Heart right ventricle (tissue), 16 donors: ENCODE data around the gene TIMM44. TPM values are rescaled to one million over a fixed set of nuclear protein-coding genes. Genes with fewer than 3 reads are reported as not detected.
"Not testable (repeated sequence)": the region's sequence is repeated elsewhere in the genome, so short reads cannot be mapped to it uniquely, and the experiment has no call there.

ENCODE experiments used
- ATAC-seq, 8 donors: fragments of 200-7000 bp; cut with Tn5 transposase; one replicate each; pipeline ENCODE4 v1.9.1; 2020; ENCODE audit warnings: mild to moderate bottlenecking in 8 of 8, moderate library complexity in 8 of 8, moderate number of reproducible peaks in 1 of 8
- DNase-seq, 2 donors: peaks; one replicate each; pipeline ENCODE4 v3.0.0-alpha.2; 2020
- H3K27ac ChIP-seq, 10 donors: fragments of 200-600 bp; sonication (generic) in 2 of 10; one replicate each; pipeline versions ENCODE4 v1.5.0 to v1.8.0; 2020 to 2022; ENCODE audit warnings: mild to moderate bottlenecking in 3 of 10
- H3K27me3 ChIP-seq, 7 donors: fragments of 200-600 bp; one replicate each; pipeline ENCODE4 v1.8.0; 2021 to 2022; ENCODE audit warnings: mild to moderate bottlenecking in 2 of 7
- H3K36me3 ChIP-seq, 9 donors: fragments of 200-600 bp; sonication (generic) in 1 of 9; one replicate each; pipeline versions ENCODE4 v1.5.0 to v1.8.0; 2020 to 2022; ENCODE audit warnings: mild to moderate bottlenecking in 2 of 9
- H3K4me1 ChIP-seq, 9 donors: fragments of 200-600 bp; sonication (generic) in 1 of 9; one replicate each; pipeline versions ENCODE4 v1.5.0 to v1.8.0; 2020 to 2022; ENCODE audit warnings: mild to moderate bottlenecking in 4 of 9
- H3K4me3 ChIP-seq, 10 donors: fragments of 200-600 bp; sonication (generic) in 2 of 10; one replicate each; pipeline versions ENCODE4 v1.5.0 to v1.8.0; 2020 to 2022; ENCODE audit warnings: mild to moderate bottlenecking in 7 of 10, moderate library complexity in 2 of 10
- H3K9me3 ChIP-seq, 11 donors: fragments of 200-600 bp in 10 of 11; sonication (generic) in 2 of 11; one replicate each; pipeline versions ENCODE4 v1.5.0 to v1.8.0; 2013 to 2022; ENCODE audit warnings: mild to moderate bottlenecking in 2 of 11, control low read depth in 1 of 11, moderate library complexity in 1 of 11
- CTCF ChIP-seq, 9 donors: fragments of 200-600 bp; sonication (generic) in 2 of 9; IDR thresholded peaks; one replicate each; pipeline versions ENCODE4 v1.5.0 to v1.8.0; 2021 to 2022; ENCODE audit warnings: antibody characterized with exemption in 9 of 9, mild to moderate bottlenecking in 5 of 9, moderate library complexity in 1 of 9
- WGBS, 2 donors: extraction: QIAGEN DNeasy Blood & Tissue Kit; methylation state at CpG; one replicate each; pipeline ENCODE4 v1.1.7; 2013; ENCODE audit warnings: inconsistent platforms in 1 of 2; 5-methylcytosine and 5-hydroxymethylcytosine counted together
- intact Hi-C, 10 donors: fragments of 100-400 bp; cut with DNase I; formaldehyde crosslinking; loops; one replicate each; pipeline versions ENCODE4 v1.11.1 to v1.14.2; 2022
- polyA plus RNA-seq, 2 donors: library from polyadenylated mRNA; stranded (reverse); fragments of 200-250 nt; gene quantifications; one replicate each; pipeline ENCODE4 v1.2.3, GENCODE V29; 2013
- total RNA-seq, 10 donors: library from RNA; stranded (reverse); fragmentation: NEBNext Ultra II Directional in 3 of 10; extraction: Animal tissue kit (Norgen Biotek cat#: 25700) in 3 of 10; gene quantifications; one replicate each; pipeline versions ENCODE4 v1.2.1 to v1.2.4, GENCODE V29; 2021 to 2023
- donor health status: Arrhythmogenic right ventricular cardiomyopathy.
- donor health status: ischemic (EF 13 %, LVEDD 7.1; RV severe dilation, severe dysfunction).
- donor health status: healthy with polysubstance abuse.
- donor health status: DM: no; HTN: yes; CAD: no.
- donor health status: DM: no; HTN: no; CAD: no.
- donor health status: ischemic (EF 25% LVEDD 6.9; RV normal size, moderate dysfunction).
- donor health status: ischemic (EF 25% LVEDD 5.7; RV mildly dilated, moderate dysfunction).
- donor health status: healthy.
- donor health status: DM: yes; HTN: yes; CAD: no.
- donor health status: Ischemic cardiomyopathy.
- donor health status: ischemic (EF 35%, LVEDD 5.7; RV mildly dilated, moderate dysfunction).
- donor health status: nonischemic (EF 11% LVEDD 7.7; RV severe dilation, severe dysfunction).
- donor health status: DM: yes; HTN: yes; CAD: no.
- donor health status: PGD.
- donor health status: ischemic (EF 29% LVEDD 5.4; RV normal size, mild dysfunction).
- donor health status: nonischemic (EF 23%, LVEDD 6.1; RV moderate dilation, normal function).

The TIMM44 gene
- total and polyA plus RNA-seq, 12 donors = 54.9 to 188 (median 73.1) TPM

GRCh38 chr19:7932930-7933300 lies 10.6 kb downstream of the TIMM44 start:
- H3K4me1 ChIP-seq = peaks cover 4 to 24% (median 16%) of the 10 kb centered on the region in 9 donors
- H3K9me3 ChIP-seq = no peaks in the 10 kb centered on the region
- H3K4me3 ChIP-seq = no peak overlapping the region
- no peak for ATAC-seq
- peaks cover 24 to 84% (median 71%) of the 10 kb centered on the region in 9 donors for H3K36me3 ChIP-seq
- 91 to 96% methylated on average over 10 of the region's 10 CpGs for WGBS, 2 donors
- no peak for DNase-seq
- TF ChIP-seq CTCF (IDR thresholded peaks at IDR 0.05) = no peak
- H3K27me3 ChIP-seq = no peaks in the 10 kb centered on the region
- H3K27ac ChIP-seq = no peak overlapping the region
- intact Hi-C loops = no loop called here

- Histone ChIP-seq H3K4me1 (peaks cover 4 to 29% (median 19%) of the 10 kb centered on the region in 9 donors), H3K4me3 (no peak overlapping the region), H3K27me3 (no peaks in the 10 kb centered on the region), H3K27ac (no peak overlapping the region), H3K9me3 (no peaks in the 10 kb centered on the region), H3K36me3 (peaks cover 20 to 79% (median 66%) of the 10 kb centered on the region in 9 donors)
- ATAC-seq (no peak), DNase-seq (no peak)
- 92 to 93% methylated on average over 32 of the region's 32 CpGs for WGBS, 2 donors
- no peak for TF ChIP-seq CTCF (IDR thresholded peaks at IDR 0.05)
- intact Hi-C loops = no loop called here
These were observed 11.1 kb downstream of the TIMM44 start for GRCh38 chr19:7932276-7932929.

GRCh38 chr19:7931221-7932061 lies 12.0 kb downstream of the TIMM44 start:
- Histone ChIP-seq H3K27ac (peak overlapping the region in 3 of 10 donors; percentile 10 to 50 (median 35)), H3K27me3 (no peaks in the 10 kb centered on the region), H3K4me3 (no peak overlapping the region), H3K36me3 (peaks cover 17 to 72% (median 60%) of the 10 kb centered on the region in 9 donors), H3K4me1 (peaks cover 6 to 35% (median 24%) of the 10 kb centered on the region in 9 donors), H3K9me3 (no peaks in the 10 kb centered on the region)
- intact Hi-C loops = no loop called here
- ATAC-seq = no peak
- 86 to 87% methylated on average over 36 of the region's 36 CpGs for WGBS, 2 donors
- no peak for DNase-seq
- no peak for TF ChIP-seq CTCF (IDR thresholded peaks at IDR 0.05)

GRCh38 chr19:7930765-7931164 lies 12.7 kb downstream of the TIMM44 start:
- TF ChIP-seq CTCF (IDR thresholded peaks at IDR 0.05) = no peak
- intact Hi-C loops = no loop called here

GRCh38 chr19:7930030-7930429 lies 13.4 kb downstream of the TIMM44 start:
- peaks cover 17 to 58% (median 47%) of the 10 kb centered on the region in 9 donors for H3K36me3 ChIP-seq
- H3K27me3 ChIP-seq, H3K9me3 ChIP-seq, ATAC-seq, H3K27ac ChIP-seq, DNase-seq, H3K4me3 ChIP-seq, intact Hi-C loops: not testable (repeated sequence)
- WGBS, 2 donors = 92% methylated on average over 10 to 11 of the region's 11 CpGs
- peaks cover 9 to 42% (median 28%) of the 10 kb centered on the region in 9 donors for H3K4me1 ChIP-seq

More at GRCh38 chr19:7930765-7931164, 12.7 kb downstream of the TIMM44 start:
- Histone ChIP-seq H3K9me3 (no peaks in the 10 kb centered on the region), H3K4me1 (peaks cover 9 to 38% (median 28%) of the 10 kb centered on the region in 9 donors), H3K36me3 (peaks cover 17 to 66% (median 53%) of the 10 kb centered on the region in 9 donors), H3K4me3 (no peak overlapping the region), H3K27ac (peak overlapping the region in 2 of 10 donors; percentile 35 to 50), H3K27me3 (no peaks in the 10 kb centered on the region)
- DNase-seq (no peak), ATAC-seq (no peak)
- 77 to 81% methylated on average over 7 of the region's 7 CpGs for WGBS, 2 donors
